HEK293 (cell line): ENCODE data around the gene MTCL1.

Source experiments
- CTCF ChIA-PET: fragments of 350-600 bp; formaldehyde crosslinking; extraction: SDS; loops from one replicate; lab custom pipeline; 2021; ENCODE audit warnings: antibody characterized with exemption; lab: Yijun Ruan, JAX
- POLR2A ChIA-PET: fragments of 300-600 bp; formaldehyde crosslinking; extraction: SDS; loops from one replicate; lab custom pipeline; 2020; ENCODE audit warnings: antibody characterized with exemption, inconsistent platforms; lab: Yijun Ruan, JAX
- H3K27ac ChIP-seq: fragments of 200-500 bp; sonication (Bioruptor generic); 2 replicates; pipeline ENCODE4 v1.5.1; 2014; ENCODE audit warnings: low read depth, low read length, control low read depth, inconsistent platforms; ENCODE audit errors: extremely low read depth
- H3K36me3 ChIP-seq, 2 experiments: fragments of 200-500 bp in 1 of 2; sonication (Bioruptor generic) in 1 of 2; 1 replicate in 1 of 2; 2 replicates in 1 of 2; pipeline ENCODE4 v1.5.1; 2014 to 2017; ENCODE audit warnings: inconsistent platforms in 2 of 2, low read length in 2 of 2; ENCODE audit not compliant: control insufficient read depth in 2 of 2, insufficient read depth in 1 of 2
- H3K4me1 ChIP-seq: fragments of 200-500 bp; sonication (Bioruptor generic); 2 replicates; pipeline ENCODE4 v1.5.1; 2014; ENCODE audit warnings: mild to moderate bottlenecking, low read length, inconsistent platforms; ENCODE audit not compliant: control insufficient read depth, insufficient read depth
- H3K4me3 ChIP-seq: 2 replicates; pipeline ENCODE4 v1.5.1; 2011; ENCODE audit warnings: low read depth, mild to moderate bottlenecking, control low read depth, low read length, moderate library complexity
- H3K9me3 ChIP-seq: fragments of 200-500 bp; sonication (Bioruptor generic); 2 replicates; pipeline ENCODE4 v1.5.1; 2014; ENCODE audit warnings: low read depth, low read length, inconsistent platforms; ENCODE audit not compliant: control insufficient read depth, insufficient read depth
- GLIS1 ChIP-seq: fragments of 450-650 bp; formaldehyde crosslinking; IDR thresholded peaks from 2 replicates; pipeline ENCODE4 v1.5.1; 2016; ENCODE audit warnings: missing biosample characterization, missing genetic modification characterization
- IKZF3 ChIP-seq: fragments of 450-650 bp; IDR thresholded peaks from 2 replicates; pipeline ENCODE4 v1.5.0; 2018; ENCODE audit warnings: missing biosample characterization, mild to moderate bottlenecking, missing genetic modification characterization, moderate library complexity
- KLF1 ChIP-seq: fragments of 450-650 bp; formaldehyde crosslinking; IDR thresholded peaks from 2 replicates; pipeline ENCODE4 v1.5.1; 2016; ENCODE audit warnings: missing biosample characterization, missing genetic modification characterization
- KLF16 ChIP-seq: fragments of 450-650 bp; formaldehyde crosslinking; IDR thresholded peaks from 2 replicates; pipeline ENCODE4 v1.5.1; 2017; ENCODE audit warnings: missing biosample characterization, missing genetic modification characterization
- KLF17 ChIP-seq: fragments of 450-650 bp; formaldehyde crosslinking; IDR thresholded peaks from 2 replicates; pipeline ENCODE4 v1.5.1; 2016; ENCODE audit warnings: missing biosample characterization, missing genetic modification characterization
- REPIN1 ChIP-seq: fragments of 450-650 bp; formaldehyde crosslinking; IDR thresholded peaks from 2 replicates; pipeline ENCODE4 v1.5.1; 2017; ENCODE audit warnings: missing biosample characterization, missing genetic modification characterization, low read depth
- SCRT1 ChIP-seq: fragments of 450-650 bp; formaldehyde crosslinking; IDR thresholded peaks from 2 replicates; pipeline ENCODE4 v1.5.1; 2016; ENCODE audit warnings: missing biosample characterization, missing genetic modification characterization, borderline replicate concordance
- ZBTB48 ChIP-seq: fragments of 450-650 bp; formaldehyde crosslinking; IDR thresholded peaks from 2 replicates; pipeline ENCODE4 v1.5.1; 2016; ENCODE audit warnings: missing biosample characterization, missing genetic modification characterization
- ZFP41 ChIP-seq: fragments of 450-650 bp; formaldehyde crosslinking; IDR thresholded peaks from 2 replicates; pipeline ENCODE4 v1.5.1; 2016; ENCODE audit warnings: missing biosample characterization, missing genetic modification characterization, borderline replicate concordance
- ZFP69B ChIP-seq: fragments of 450-650 bp; formaldehyde crosslinking; IDR thresholded peaks from 2 replicates; pipeline ENCODE4 v1.5.1; 2016; ENCODE audit warnings: missing biosample characterization, missing genetic modification characterization
- ZIC2 ChIP-seq: fragments of 450-650 bp; formaldehyde crosslinking; IDR thresholded peaks from 2 replicates; pipeline ENCODE4 v1.5.1; 2016; ENCODE audit warnings: missing biosample characterization, missing genetic modification characterization
- ZNF138 ChIP-seq: fragments of 450-650 bp; formaldehyde crosslinking; IDR thresholded peaks from 2 replicates; pipeline ENCODE4 v1.5.1; 2016; ENCODE audit warnings: missing biosample characterization, missing genetic modification characterization, borderline replicate concordance
- ZNF184 ChIP-seq: fragments of 450-650 bp; IDR thresholded peaks from 2 replicates; pipeline ENCODE4 v1.5.1; 2018; ENCODE audit warnings: missing biosample characterization, mild to moderate bottlenecking, missing genetic modification characterization
- ZNF19 ChIP-seq: fragments of 450-650 bp; formaldehyde crosslinking; IDR thresholded peaks from 2 replicates; pipeline ENCODE4; 2016; ENCODE audit warnings: missing biosample characterization, missing genetic modification characterization, low read depth
- ZNF214 ChIP-seq: fragments of 450-650 bp; formaldehyde crosslinking; IDR thresholded peaks from 2 replicates; pipeline ENCODE4 v1.5.1; 2017; ENCODE audit warnings: missing biosample characterization, mild to moderate bottlenecking, missing genetic modification characterization, borderline replicate concordance
- ZNF341 ChIP-seq: fragments of 450-650 bp; formaldehyde crosslinking; IDR thresholded peaks from 2 replicates; pipeline ENCODE4; 2016; ENCODE audit warnings: low read depth, missing biosample characterization, missing genetic modification characterization
- ZNF48 ChIP-seq: fragments of 450-650 bp; formaldehyde crosslinking; IDR thresholded peaks from 2 replicates; pipeline ENCODE4 v1.5.1; 2016; ENCODE audit warnings: missing biosample characterization, missing genetic modification characterization
- ZNF624 ChIP-seq: fragments of 450-650 bp; formaldehyde crosslinking; IDR thresholded peaks from 2 replicates; pipeline ENCODE4 v1.5.1; 2017; ENCODE audit warnings: missing biosample characterization, missing genetic modification characterization
- ZNF777 ChIP-seq: fragments of 450-650 bp; formaldehyde crosslinking; IDR thresholded peaks from 2 replicates; pipeline ENCODE4 v1.5.1; 2017; ENCODE audit warnings: missing biosample characterization, missing genetic modification characterization, borderline replicate concordance
- ZNF837 ChIP-seq: fragments of 450-650 bp; formaldehyde crosslinking; IDR thresholded peaks from 2 replicates; pipeline ENCODE4 v1.5.1; 2016; ENCODE audit warnings: missing biosample characterization, missing genetic modification characterization
- TF ChIP-seq, protein P1 (sequence below): fragments of 450-650 bp; formaldehyde crosslinking; IDR thresholded peaks from 2 replicates; pipeline ENCODE4 v1.5.1; 2016; ENCODE audit warnings: missing biosample characterization, missing genetic modification characterization
- TF ChIP-seq, protein P2 (sequence below): fragments of 450-650 bp; formaldehyde crosslinking; IDR thresholded peaks from 2 replicates; pipeline ENCODE4 v1.5.1; 2016; ENCODE audit warnings: missing biosample characterization, missing genetic modification characterization
- TF ChIP-seq, protein P3 (sequence below): fragments of 450-650 bp; formaldehyde crosslinking; IDR thresholded peaks from 2 replicates; pipeline ENCODE4 v1.5.1; 2017; ENCODE audit warnings: missing biosample characterization, missing genetic modification characterization

MTCL1 gene

DNA sequence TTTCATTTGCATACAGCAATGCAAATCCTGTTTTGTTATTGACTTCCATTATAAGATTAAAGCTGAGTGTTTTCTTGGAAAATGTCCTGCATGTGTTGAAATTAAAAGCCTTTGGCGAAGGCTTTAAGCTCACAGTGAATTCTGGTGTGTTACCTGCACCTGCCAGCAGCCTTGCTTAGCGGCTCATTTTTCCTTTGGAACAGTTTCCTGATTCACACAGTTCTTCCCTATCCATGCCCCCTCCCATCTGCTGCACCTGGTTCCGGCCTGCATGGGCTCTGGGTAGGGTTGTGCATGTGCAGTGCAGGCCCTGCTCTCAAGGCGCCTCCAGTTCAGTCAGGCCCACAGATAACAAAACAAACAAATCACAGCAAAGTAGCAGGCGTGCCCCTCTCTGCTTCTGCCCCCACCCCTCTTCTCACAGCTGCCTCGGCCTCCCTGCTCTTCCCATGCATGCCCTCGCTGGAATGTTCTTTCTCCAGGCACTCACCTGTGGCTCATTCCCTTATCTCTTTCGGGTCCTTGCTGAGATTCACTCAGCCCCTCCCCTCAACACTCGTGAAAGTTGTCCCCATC lies 15.8 kb downstream of the MTCL1 start:
- no peak overlapping the region for H3K27ac ChIP-seq
- CTCF ChIA-PET, result interaction anchor here (0.8 to 3.1 kb wide), 5 partner anchors 8 to 262 kb away, joined by 3 to 17 read pairs (median 6); no protein-coding TSS in a partner anchor
- no peak overlapping the region for H3K4me3 ChIP-seq
- peaks cover 0 to 20% of the 10 kb centered on the region in 2 experiments; a peak in 2 of 3 replicates for H3K36me3 ChIP-seq
- peaks cover 28% of the 10 kb centered on the region for H3K4me1 ChIP-seq
- no peaks in the 10 kb centered on the region for H3K9me3 ChIP-seq
- POLR2A ChIA-PET, result no interaction called here
- TF ChIP-seq SCRT1 (tag by site-specific recombination) (peak; percentile 39; the same call in 1 of the 2 replicates), ZNF184 (tag by site-specific recombination) (no peak), KLF1 (peak; percentile 39; the same call in 1 of the 2 replicates)

DNA sequence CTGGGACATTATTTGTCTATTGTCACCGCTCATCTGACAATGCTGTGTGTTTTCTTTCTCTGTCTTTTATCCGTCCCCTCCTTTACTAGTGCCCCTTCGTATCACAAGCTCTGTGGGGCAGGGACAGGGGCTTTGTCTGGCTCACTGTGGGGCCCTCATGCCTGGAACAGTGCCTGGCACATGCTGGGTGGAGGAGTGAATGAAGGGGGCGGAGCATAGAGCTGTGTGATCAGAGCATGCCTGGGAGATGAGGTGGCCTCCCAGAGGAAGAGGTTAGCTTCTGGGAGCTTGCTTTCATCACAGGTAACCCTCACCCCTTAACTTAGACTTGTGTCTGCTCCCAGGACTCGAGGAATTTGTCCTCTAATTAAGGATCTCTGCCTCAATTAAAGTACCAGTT lies 16.4 kb downstream of the MTCL1 start:
- H3K36me3 ChIP-seq, result peaks cover 0 to 20% of the 10 kb centered on the region in 2 experiments; a peak in 2 of 3 replicates
- TF ChIP-seq, protein P1, sequence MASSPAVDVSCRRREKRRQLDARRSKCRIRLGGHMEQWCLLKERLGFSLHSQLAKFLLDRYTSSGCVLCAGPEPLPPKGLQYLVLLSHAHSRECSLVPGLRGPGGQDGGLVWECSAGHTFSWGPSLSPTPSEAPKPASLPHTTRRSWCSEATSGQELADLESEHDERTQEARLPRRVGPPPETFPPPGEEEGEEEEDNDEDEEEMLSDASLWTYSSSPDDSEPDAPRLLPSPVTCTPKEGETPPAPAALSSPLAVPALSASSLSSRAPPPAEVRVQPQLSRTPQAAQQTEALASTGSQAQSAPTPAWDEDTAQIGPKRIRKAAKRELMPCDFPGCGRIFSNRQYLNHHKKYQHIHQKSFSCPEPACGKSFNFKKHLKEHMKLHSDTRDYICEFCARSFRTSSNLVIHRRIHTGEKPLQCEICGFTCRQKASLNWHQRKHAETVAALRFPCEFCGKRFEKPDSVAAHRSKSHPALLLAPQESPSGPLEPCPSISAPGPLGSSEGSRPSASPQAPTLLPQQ, result peak; percentile 85
- TF ChIP-seq ZNF214 (no peak), ZFP69B (tag by site-specific recombination) (peak; percentile 46; the same call in 1 of the 2 replicates), GLIS1 (peak; percentile 72), KLF1 (0 out of 2 replicates have a peak, but pooled peaks have one; percentile 6), ZNF19 (tag by site-specific recombination) (no peak), ZIC2 (peak; percentile 43; the same call in 1 of the 2 replicates)
- H3K4me3 ChIP-seq, result no peak overlapping the region
- CTCF ChIA-PET, result interaction anchor here (2.0 to 3.1 kb wide), 2 partner anchors 9 to 14 kb away, joined by 6 to 17 read pairs; no protein-coding TSS in a partner anchor
- H3K27ac ChIP-seq, result no peak overlapping the region
- POLR2A ChIA-PET, result no interaction called here
- H3K4me1 ChIP-seq, result peaks cover 28% of the 10 kb centered on the region
- H3K9me3 ChIP-seq, result no peaks in the 10 kb centered on the region

GRCh38 chr18:8722946-8723820 lies 17.8 kb downstream of the MTCL1 start:
- Histone ChIP-seq H3K4me1 (peaks cover 16% of the 10 kb centered on the region), H3K36me3 (peaks cover 0 to 23% of the 10 kb centered on the region in 2 experiments; a peak in 2 of 3 replicates), H3K9me3 (no peaks in the 10 kb centered on the region), H3K4me3 (no peak overlapping the region), H3K27ac (no peak overlapping the region)
- POLR2A ChIA-PET, result no interaction called here
- CTCF ChIA-PET, result interaction anchor here (2.0 kb wide), 1 partner anchor 10 kb away, joined by 6 read pairs; no protein-coding TSS in a partner anchor
- TF ChIP-seq, protein P2, sequence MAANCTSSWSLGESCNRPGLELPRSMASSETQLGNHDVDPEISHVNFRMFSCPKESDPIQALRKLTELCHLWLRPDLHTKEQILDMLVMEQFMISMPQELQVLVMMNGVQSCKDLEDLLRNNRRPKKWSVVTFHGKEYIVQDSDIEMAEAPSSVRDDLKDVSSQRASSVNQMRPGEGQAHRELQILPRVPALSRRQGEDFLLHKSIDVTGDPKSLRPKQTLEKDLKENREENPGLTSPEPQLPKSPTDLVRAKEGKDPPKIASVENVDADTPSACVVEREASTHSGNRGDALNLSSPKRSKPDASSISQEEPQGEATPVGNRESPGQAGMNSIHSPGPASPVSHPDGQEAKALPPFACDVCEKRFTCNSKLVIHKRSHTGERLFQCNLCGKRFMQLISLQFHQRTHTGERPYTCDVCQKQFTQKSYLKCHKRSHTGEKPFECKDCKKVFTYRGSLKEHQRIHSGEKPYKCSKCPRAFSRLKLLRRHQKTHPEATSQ, result no peak
- TF ChIP-seq KLF16, result no peak
- TF ChIP-seq ZNF341, result no peak
- TF ChIP-seq, protein P3, sequence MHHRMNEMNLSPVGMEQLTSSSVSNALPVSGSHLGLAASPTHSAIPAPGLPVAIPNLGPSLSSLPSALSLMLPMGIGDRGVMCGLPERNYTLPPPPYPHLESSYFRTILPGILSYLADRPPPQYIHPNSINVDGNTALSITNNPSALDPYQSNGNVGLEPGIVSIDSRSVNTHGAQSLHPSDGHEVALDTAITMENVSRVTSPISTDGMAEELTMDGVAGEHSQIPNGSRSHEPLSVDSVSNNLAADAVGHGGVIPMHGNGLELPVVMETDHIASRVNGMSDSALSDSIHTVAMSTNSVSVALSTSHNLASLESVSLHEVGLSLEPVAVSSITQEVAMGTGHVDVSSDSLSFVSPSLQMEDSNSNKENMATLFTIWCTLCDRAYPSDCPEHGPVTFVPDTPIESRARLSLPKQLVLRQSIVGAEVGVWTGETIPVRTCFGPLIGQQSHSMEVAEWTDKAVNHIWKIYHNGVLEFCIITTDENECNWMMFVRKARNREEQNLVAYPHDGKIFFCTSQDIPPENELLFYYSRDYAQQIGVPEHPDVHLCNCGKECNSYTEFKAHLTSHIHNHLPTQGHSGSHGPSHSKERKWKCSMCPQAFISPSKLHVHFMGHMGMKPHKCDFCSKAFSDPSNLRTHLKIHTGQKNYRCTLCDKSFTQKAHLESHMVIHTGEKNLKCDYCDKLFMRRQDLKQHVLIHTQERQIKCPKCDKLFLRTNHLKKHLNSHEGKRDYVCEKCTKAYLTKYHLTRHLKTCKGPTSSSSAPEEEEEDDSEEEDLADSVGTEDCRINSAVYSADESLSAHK, result no peak
- no peak for TF ChIP-seq KLF17 (tag by site-specific recombination)
- TF ChIP-seq REPIN1, result no peak
- TF ChIP-seq ZNF837 (tag by site-specific recombination), result no peak
- TF ChIP-seq IKZF3 (tag by site-specific recombination), result no peak
- no peak for TF ChIP-seq ZNF138 (tag by site-specific recombination)
- TF ChIP-seq ZBTB48 (tag by site-specific recombination), result no peak
- no peak for TF ChIP-seq ZFP41 (tag by site-specific recombination)
- no peak for TF ChIP-seq ZNF624 (tag by site-specific recombination)
- no peak for TF ChIP-seq ZNF777 (tag by site-specific recombination)
- no peak for TF ChIP-seq ZNF48 (tag by site-specific recombination)
